GM21786 (cell line): Measurements from ENCODE around the gene KCP.
A peak's percentile ranks its signal among the peaks of the same experiment; 100 is the strongest.
"Not testable (repeated sequence)": the region's sequence is repeated elsewhere in the genome, so short reads cannot be mapped to it uniquely, and the experiment has no call there.

ENCODE experiments used
- ATAC-seq: cut with Tn5 transposase; IDR thresholded peaks from one replicate; pipeline ENCODE4 v1.9.1; 2021; ENCODE audit not compliant: unreplicated experiment

KCP gene

GRCh38 chr7:128922496-128923410, 12.2 kb upstream of the KCP start:
- ATAC-seq = no peak

GRCh38 chr7:128921866-128922440, 11.4 kb upstream of the KCP start:
- ATAC-seq = no peak

GRCh38 chr7:128920913-128921582, 10.5 kb upstream of the KCP start:
- ATAC-seq = no peak

- ATAC-seq = no peak
Measured at GRCh38 chr7:128919881-128920799, 9.6 kb upstream of the KCP start.

GRCh38 chr7:128919241-128919640, 8.7 kb upstream of the KCP start:
- ATAC-seq = no peak

GRCh38 chr7:128918016-128918665, 7.6 kb upstream of the KCP start:
- no peak for ATAC-seq

GRCh38 chr7:128917122-128917521, 6.6 kb upstream of the KCP start:
- ATAC-seq = no peak

GRCh38 chr7:128916643-128916915, 6.1 kb upstream of the KCP start:
- ATAC-seq = no peak

GRCh38 chr7:128915841-128916642, 5.5 kb upstream of the KCP start:
- ATAC-seq = no peak

GRCh38 chr7:128915271-128915819, 4.8 kb upstream of the KCP start:
- no peak for ATAC-seq

GRCh38 chr7:128914566-128915151, 4.2 kb upstream of the KCP start:
- ATAC-seq = peak; percentile 73

- ATAC-seq = no peak
Measured at GRCh38 chr7:128913870-128914565, 3.5 kb upstream of the KCP start.

- not testable (repeated sequence) for ATAC-seq
Measured at GRCh38 chr7:128912709-128913495, 2.4 kb upstream of the KCP start.

- no peak for ATAC-seq
Measured at GRCh38 chr7:128912281-128912680, 1.8 kb upstream of the KCP start.

- ATAC-seq = no peak
Measured at GRCh38 chr7:128911423-128912031, 1.0 kb upstream of the KCP start.

GRCh38 chr7:128909625-128910568, 612 bp downstream of the KCP start:
- no peak for ATAC-seq
